Glutamatergic neuron (in vitro differentiated cells): ENCODE results near the gene SLC29A4. TPM values are rescaled to one million over a fixed set of nuclear protein-coding genes. Genes with fewer than 3 reads are reported as not detected.

Source experiments
- DNase-seq: peaks from one replicate; pipeline ENCODE4 v3.0.0; 2022
- H3K27ac Mint-ChIP-seq: one replicate; pipeline ENCODE4 v1.8.0; 2020; ENCODE audit warnings: mild to moderate bottlenecking, mixed read lengths, inconsistent platforms; ENCODE audit not compliant: unreplicated experiment
- H3K27me3 Mint-ChIP-seq: one replicate; pipeline ENCODE4 v1.8.0; 2020; ENCODE audit warnings: mild to moderate bottlenecking, moderate library complexity, mixed read lengths, inconsistent platforms; ENCODE audit not compliant: unreplicated experiment
- H3K36me3 Mint-ChIP-seq: one replicate; pipeline ENCODE4 v1.8.0; 2020; ENCODE audit warnings: mild to moderate bottlenecking, mixed read lengths, inconsistent platforms; ENCODE audit not compliant: unreplicated experiment
- H3K4me1 Mint-ChIP-seq: one replicate; pipeline ENCODE4 v1.8.0; 2020; ENCODE audit warnings: mild to moderate bottlenecking, low read depth, mixed read lengths, inconsistent platforms; ENCODE audit not compliant: unreplicated experiment
- H3K4me3 Mint-ChIP-seq: one replicate; pipeline ENCODE4 v1.8.0; 2020; ENCODE audit warnings: mild to moderate bottlenecking, mixed read lengths, inconsistent platforms; ENCODE audit not compliant: unreplicated experiment
- H3K9me3 Mint-ChIP-seq: one replicate; pipeline ENCODE4 v1.8.0; 2020; ENCODE audit warnings: mild to moderate bottlenecking, moderate library complexity, mixed read lengths, inconsistent platforms; ENCODE audit not compliant: unreplicated experiment
- CTCF ChIP-seq: fragments of 200-600 bp; sonication (generic); IDR thresholded peaks from one replicate; pipeline ENCODE4 v1.5.0; 2021; ENCODE audit not compliant: partially characterized antibody, unreplicated experiment
- total RNA-seq: library from RNA; stranded (reverse); fragmentation: NEBNext Ultra II Directional; extraction: Animal tissue kit (Norgen Biotek cat#: 25700); gene quantifications from one replicate; pipeline ENCODE4 v1.2.1, GENCODE V29; 2021; ENCODE audit not compliant: unreplicated experiment

Gene SLC29A4
- total RNA-seq, 1 donor from 2014 or later, result 30.5 TPM

- H3K4me1 Mint-ChIP-seq, result peaks cover 7% of the 10 kb centered on the region
- DNase-seq, result no peak
- H3K27me3 Mint-ChIP-seq, result peaks cover 5% of the 10 kb centered on the region
Measured at GRCh38 chr7:5349005-5349380, 66.2 kb downstream of the SLC29A4 start.

GRCh38 chr7:5349437-5350173 lies 66.9 kb downstream of the SLC29A4 start:
- Mint-ChIP-seq H3K27me3 (peaks cover 10% of the 10 kb centered on the region), H3K36me3 (peaks cover 10% of the 10 kb centered on the region), H3K27ac (no peak overlapping the region), H3K4me1 (peaks cover 12% of the 10 kb centered on the region), H3K4me3 (no peak overlapping the region), H3K9me3 (no peaks in the 10 kb centered on the region)
- TF ChIP-seq CTCF, result no peak
- no peak for DNase-seq

More at GRCh38 chr7:5349005-5349380, 66.2 kb downstream of the SLC29A4 start:
- Mint-ChIP-seq H3K4me3 (no peak overlapping the region), H3K36me3 (peaks cover 13% of the 10 kb centered on the region), H3K27ac (no peak overlapping the region), H3K9me3 (peaks cover 2% of the 10 kb centered on the region)
- TF ChIP-seq CTCF, result no peak

- H3K27me3 Mint-ChIP-seq, result peaks cover 10% of the 10 kb centered on the region
- peaks cover 6% of the 10 kb centered on the region for H3K36me3 Mint-ChIP-seq
Measured at GRCh38 chr7:5350174-5350463, 67.4 kb downstream of the SLC29A4 start.

GRCh38 chr7:5350600-5351385 lies 68.0 kb downstream of the SLC29A4 start:
- Mint-ChIP-seq H3K36me3 (peaks cover 6% of the 10 kb centered on the region), H3K9me3 (no peaks in the 10 kb centered on the region), H3K27me3 (peaks cover 10% of the 10 kb centered on the region), H3K4me3 (no peak overlapping the region), H3K27ac (no peak overlapping the region), H3K4me1 (peaks cover 17% of the 10 kb centered on the region)
- TF ChIP-seq CTCF, result no peak
- no peak for DNase-seq

More at GRCh38 chr7:5350174-5350463, 67.4 kb downstream of the SLC29A4 start:
- Mint-ChIP-seq H3K27ac (no peak overlapping the region), H3K4me3 (no peak overlapping the region), H3K9me3 (no peaks in the 10 kb centered on the region), H3K4me1 (peaks cover 17% of the 10 kb centered on the region)
- TF ChIP-seq CTCF, result no peak
- DNase-seq, result no peak
